Measurements from ENCODE around the gene E4F1. TPM values are rescaled to one million over a fixed set of nuclear protein-coding genes. Genes with fewer than 3 reads are reported as not detected.

E4F1 gene
- total and polyA plus RNA-seq, 2 of the 8 experiments (the other 6 are each of a cell fraction or from before 2014, with no cell fraction given), result 22.2 to 27.0 TPM

GRCh38 chr16:2271848-2272461 lies 48.6 kb downstream of the E4F1 start (continued):
- TF ChIP-seq HDAC6 (IDR thresholded peaks at IDR 0.05; ENCODE audit: low read depth, low read length), result no peak
- no peak for TF ChIP-seq SRF (IDR thresholded peaks at IDR 0.05; ENCODE audit: low read depth, low read length)
